ENCODE data around the gene OPA1. TPM values are rescaled to one million over a fixed set of nuclear protein-coding genes. Genes with fewer than 3 reads are reported as not detected.

OPA1 gene
- total and polyA plus RNA-seq, 2 of the 13 experiments (the other 11 are each of a cell fraction or from before 2014, with no cell fraction given), result 26.7 to 78.5 TPM

- peak; percentile 71 for TF ChIP-seq ZNF687 (CRISPR knock-in tag; IDR thresholded peaks at IDR 0.05)
- TF ChIP-seq ZNF878 (CRISPR knock-in tag; IDR thresholded peaks at IDR 0.05), result no peak
- TF ChIP-seq ATF7-NPFF (CRISPR knock-in tag; IDR thresholded peaks at IDR 0.05; ENCODE audit: low read depth), result peak; percentile 70
- TF ChIP-seq, protein P1, sequence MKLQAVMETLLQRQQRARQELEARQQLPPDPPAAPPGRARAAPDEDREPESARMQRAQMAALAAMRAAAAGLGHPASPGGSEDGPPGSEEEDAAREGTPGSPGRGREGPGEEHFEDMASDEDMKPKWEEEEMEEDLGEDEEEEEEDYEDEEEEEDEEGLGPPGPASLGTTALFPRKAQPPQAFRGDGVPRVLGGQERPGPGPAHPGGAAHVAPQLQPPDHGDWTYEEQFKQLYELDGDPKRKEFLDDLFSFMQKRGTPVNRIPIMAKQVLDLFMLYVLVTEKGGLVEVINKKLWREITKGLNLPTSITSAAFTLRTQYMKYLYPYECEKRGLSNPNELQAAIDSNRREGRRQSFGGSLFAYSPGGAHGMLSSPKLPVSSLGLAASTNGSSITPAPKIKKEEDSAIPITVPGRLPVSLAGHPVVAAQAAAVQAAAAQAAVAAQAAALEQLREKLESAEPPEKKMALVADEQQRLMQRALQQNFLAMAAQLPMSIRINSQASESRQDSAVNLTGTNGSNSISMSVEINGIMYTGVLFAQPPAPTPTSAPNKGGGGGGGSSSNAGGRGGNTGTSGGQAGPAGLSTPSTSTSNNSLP (IDR thresholded peaks at IDR 0.05; ENCODE audit: low read depth, low read length), result peak; percentile 64; the same call in 1 of the 2 replicates
- TF ChIP-seq KAT8 (CRISPR knock-in tag; IDR thresholded peaks at IDR 0.05), result peak; percentile 86
- peak; percentile 61; the same call in 1 of the 2 replicates for TF ChIP-seq KMT2A (CRISPR knock-in tag; IDR thresholded peaks at IDR 0.05)
- TF ChIP-seq HDAC1 (CRISPR knock-in tag; IDR thresholded peaks at IDR 0.05), result peak; percentile 98
- TF ChIP-seq TCF7 (IDR thresholded peaks at IDR 0.05; ENCODE audit: low read depth), result peak; percentile 94
- no peak for TF ChIP-seq HCFC1 (IDR thresholded peaks at IDR 0.05; ENCODE audit: low read depth, low read length)
- TF ChIP-seq HDAC2 (CRISPR knock-in tag; IDR thresholded peaks at IDR 0.05), result peak; percentile 100
- peak; percentile 24; the same call in 1 of the 2 replicates for TF ChIP-seq NR1H2 (CRISPR knock-in tag; IDR thresholded peaks at IDR 0.05; ENCODE audit: borderline replicate concordance, low read depth)
- no peak for TF ChIP-seq CSRNP1 (CRISPR knock-in tag; IDR thresholded peaks at IDR 0.05)
- TF ChIP-seq MAFG (CRISPR knock-in tag; IDR thresholded peaks at IDR 0.05), result no peak
- TF ChIP-seq BCL6 (CRISPR knock-in tag; IDR thresholded peaks at IDR 0.05), result peak; percentile 99
- no peak for TF ChIP-seq HNRNPLL (IDR thresholded peaks at IDR 0.05; ENCODE audit: low read depth, low read length, poor library complexity, severe bottlenecking)
- no peak for TF ChIP-seq TBP (CRISPR knock-in tag; IDR thresholded peaks at IDR 0.05)
- TF ChIP-seq ISX (CRISPR knock-in tag; conservative IDR thresholded peaks at IDR 0.05), result no peak
- no peak for TF ChIP-seq GLMP (CRISPR knock-in tag; IDR thresholded peaks at IDR 0.05; ENCODE audit: borderline replicate concordance)
- no peak for TF ChIP-seq NFRKB (IDR thresholded peaks at IDR 0.05)
- no peak for TF ChIP-seq ZNF354B (CRISPR knock-in tag; IDR thresholded peaks at IDR 0.05)
- TF ChIP-seq CSRNP2 (CRISPR knock-in tag; conservative IDR thresholded peaks at IDR 0.05; ENCODE audit: low read depth), result no peak
Observed at GRCh38 chr3:193711964-193712598, 119.1 kb downstream of the OPA1 start (continued).
